ENCODE data around the gene RIT2. TPM values are rescaled to one million over a fixed set of nuclear protein-coding genes. Genes with fewer than 3 reads are reported as not detected.

Gene RIT2
- total RNA-seq, 4 donors from 2014 or later: not detected

DNA sequence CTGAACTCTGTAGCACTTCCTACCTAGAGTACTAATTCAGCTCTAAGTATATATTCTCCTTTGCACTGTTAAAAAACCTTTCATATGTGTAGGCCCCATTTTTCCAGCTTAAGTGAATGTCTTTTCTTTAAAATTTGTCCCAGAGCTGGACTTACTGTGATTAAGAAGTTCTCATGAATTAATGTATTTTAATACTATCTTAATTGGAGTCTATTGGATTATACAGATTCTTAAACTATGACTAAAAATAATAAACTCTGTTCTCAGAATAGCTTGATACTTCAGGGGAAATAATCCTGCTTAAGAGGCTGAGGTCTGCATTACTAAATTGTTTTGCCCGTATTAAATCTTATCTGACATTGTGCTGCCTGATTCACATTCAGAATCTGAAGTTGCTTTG lies 223.3 kb downstream of the RIT2 start:
- no peak for TF ChIP-seq POLR2A (IDR thresholded peaks at IDR 0.05)
- no peak for TF ChIP-seq EP300 (IDR thresholded peaks at IDR 0.05)
- TF ChIP-seq POLR2AphosphoS5 (IDR thresholded peaks at IDR 0.05): no peak
- TF ChIP-seq, protein P1, sequence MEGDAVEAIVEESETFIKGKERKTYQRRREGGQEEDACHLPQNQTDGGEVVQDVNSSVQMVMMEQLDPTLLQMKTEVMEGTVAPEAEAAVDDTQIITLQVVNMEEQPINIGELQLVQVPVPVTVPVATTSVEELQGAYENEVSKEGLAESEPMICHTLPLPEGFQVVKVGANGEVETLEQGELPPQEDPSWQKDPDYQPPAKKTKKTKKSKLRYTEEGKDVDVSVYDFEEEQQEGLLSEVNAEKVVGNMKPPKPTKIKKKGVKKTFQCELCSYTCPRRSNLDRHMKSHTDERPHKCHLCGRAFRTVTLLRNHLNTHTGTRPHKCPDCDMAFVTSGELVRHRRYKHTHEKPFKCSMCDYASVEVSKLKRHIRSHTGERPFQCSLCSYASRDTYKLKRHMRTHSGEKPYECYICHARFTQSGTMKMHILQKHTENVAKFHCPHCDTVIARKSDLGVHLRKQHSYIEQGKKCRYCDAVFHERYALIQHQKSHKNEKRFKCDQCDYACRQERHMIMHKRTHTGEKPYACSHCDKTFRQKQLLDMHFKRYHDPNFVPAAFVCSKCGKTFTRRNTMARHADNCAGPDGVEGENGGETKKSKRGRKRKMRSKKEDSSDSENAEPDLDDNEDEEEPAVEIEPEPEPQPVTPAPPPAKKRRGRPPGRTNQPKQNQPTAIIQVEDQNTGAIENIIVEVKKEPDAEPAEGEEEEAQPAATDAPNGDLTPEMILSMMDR (IDR thresholded peaks at IDR 0.05): no peak

DNA sequence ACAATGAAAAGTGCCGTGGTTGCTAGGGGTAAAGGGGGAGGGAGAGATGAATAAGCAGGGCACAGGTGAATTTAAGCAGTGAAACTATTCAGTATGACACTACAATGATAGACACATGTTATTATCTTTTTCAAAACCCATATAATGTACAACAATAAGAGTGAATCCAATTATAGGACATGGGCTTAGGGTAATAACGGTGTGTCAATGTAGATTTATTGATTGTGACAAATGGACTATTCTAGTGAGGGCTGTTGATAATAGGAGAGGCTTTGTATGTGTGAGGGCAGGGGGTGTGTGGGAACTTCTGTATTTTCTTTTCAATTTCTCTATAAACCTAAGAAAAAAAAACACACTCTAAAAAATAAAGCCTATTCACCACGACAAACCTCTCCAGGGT lies 223.8 kb downstream of the RIT2 start:
- no peaks in the 10 kb centered on the region for H3K27me3 ChIP-seq
- ATAC-seq: no peak
- H3K36me3 ChIP-seq: no peaks in the 10 kb centered on the region

More for the DNA sequence above, 223.3 kb downstream of the RIT2 start:
- Histone ChIP-seq H3K4me1 (peaks cover 0 to 5% (median 0%) of the 10 kb centered on the region in 3 donors), H3K27ac (no peak overlapping the region), H3K27me3 (no peaks in the 10 kb centered on the region), H3K4me3 (no peak overlapping the region), H3K36me3 (no peaks in the 10 kb centered on the region), H3K9me3 (no peaks in the 10 kb centered on the region)
- WGBS, 2 donors (ENCODE audit: low coverage in 1 of 2): 43 to 46% methylated on average over 1 of the region's 1 CpG
- ATAC-seq: no peak

DNA sequence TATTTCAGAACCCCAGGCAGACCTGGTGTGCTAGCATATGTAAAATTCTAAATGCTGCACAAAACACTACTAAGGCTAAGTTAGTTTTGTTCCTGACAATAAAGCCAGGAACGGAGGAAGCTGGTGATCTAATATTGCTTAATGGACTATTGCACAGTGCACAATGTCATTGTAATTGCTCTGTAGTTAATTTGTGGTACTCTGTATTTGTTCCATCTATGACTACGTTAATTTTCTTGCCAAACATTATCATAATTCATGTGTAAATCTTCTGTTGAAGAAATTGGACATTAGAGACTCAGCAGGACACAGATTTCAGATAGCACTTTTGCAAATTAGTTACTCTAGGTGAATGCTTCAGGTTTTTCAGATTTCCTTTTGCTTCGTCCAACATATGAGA lies 232.3 kb downstream of the RIT2 start:
- no peaks in the 10 kb centered on the region for H3K4me1 ChIP-seq
- H3K27ac ChIP-seq: no peak overlapping the region
- no peak overlapping the region for H3K4me3 ChIP-seq
- no peak for TF ChIP-seq EP300 (IDR thresholded peaks at IDR 0.05)
- no peak for TF ChIP-seq POLR2A (IDR thresholded peaks at IDR 0.05)
- no peak for TF ChIP-seq POLR2AphosphoS5 (IDR thresholded peaks at IDR 0.05)
- TF ChIP-seq, protein P1 (IDR thresholded peaks at IDR 0.05): no peak
- ATAC-seq: no peak
- H3K9me3 ChIP-seq: no peaks in the 10 kb centered on the region
- H3K36me3 ChIP-seq: no peaks in the 10 kb centered on the region
- H3K27me3 ChIP-seq: no peaks in the 10 kb centered on the region
- 36 to 39% methylated on average over 3 of the region's 3 CpGs for WGBS, 2 donors (ENCODE audit: low coverage in 1 of 2)

More for the DNA sequence above, 223.8 kb downstream of the RIT2 start:
- TF ChIP-seq EP300 (IDR thresholded peaks at IDR 0.05) (no peak), POLR2A (IDR thresholded peaks at IDR 0.05) (no peak), POLR2AphosphoS5 (IDR thresholded peaks at IDR 0.05) (no peak)
- TF ChIP-seq, protein P1 (IDR thresholded peaks at IDR 0.05): no peak
- no peaks in the 10 kb centered on the region for H3K9me3 ChIP-seq
- WGBS, 2 donors (ENCODE audit: low coverage in 1 of 2): 75 to 80% methylated on average over 3 of the region's 3 CpGs
- no peak overlapping the region for H3K27ac ChIP-seq
- H3K4me1 ChIP-seq: peaks cover 0 to 5% (median 0%) of the 10 kb centered on the region in 3 donors
- no peak overlapping the region for H3K4me3 ChIP-seq

DNA sequence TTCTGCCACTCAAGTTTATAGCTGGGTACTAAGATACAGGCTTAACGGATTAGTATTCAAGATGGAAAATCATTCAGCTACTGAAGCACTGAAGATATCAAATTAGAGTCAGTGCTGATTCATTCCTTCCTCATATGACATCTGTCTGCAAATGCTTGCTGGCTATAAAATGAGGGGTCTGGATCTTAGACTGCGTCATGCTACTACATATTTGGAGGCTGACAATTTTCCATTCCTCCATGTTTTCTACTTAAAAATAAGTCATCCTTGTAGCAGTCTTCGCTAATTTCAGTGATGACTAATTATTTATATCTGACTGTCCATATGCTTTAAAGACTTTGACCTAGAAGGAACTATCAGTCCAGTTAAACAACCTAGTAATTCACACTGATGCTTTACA lies 233.4 kb downstream of the RIT2 start:
- no peak for ATAC-seq
- WGBS, 2 donors (ENCODE audit: low coverage in 1 of 2): 79 to 92% methylated on average over 3 of the region's 3 CpGs

DNA sequence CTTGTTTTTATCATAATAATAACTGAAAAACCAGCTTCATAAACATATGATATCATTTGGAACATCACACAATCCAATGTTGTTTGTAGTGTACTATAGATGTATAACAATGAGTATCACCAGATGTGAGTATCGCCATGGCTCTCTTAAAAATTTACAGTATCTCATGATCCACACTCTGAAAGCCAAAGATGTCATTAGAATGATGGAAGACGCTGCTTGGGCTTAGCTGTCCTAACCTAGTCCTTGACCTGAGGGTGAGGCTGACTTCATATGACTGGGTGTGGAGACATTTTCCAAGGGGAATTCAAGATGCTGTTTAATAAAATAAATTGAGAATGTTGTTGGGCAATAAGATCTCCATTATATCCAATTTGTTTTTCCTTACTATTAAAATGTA lies 242.6 kb downstream of the RIT2 start:
- WGBS, 2 donors (ENCODE audit: low coverage in 1 of 2): 59 to 83% methylated on average over 2 of the region's 2 CpGs
- Histone ChIP-seq H3K4me3 (no peak overlapping the region), H3K27ac (no peak overlapping the region), H3K36me3 (no peaks in the 10 kb centered on the region), H3K9me3 (no peaks in the 10 kb centered on the region), H3K4me1 (no peaks in the 10 kb centered on the region), H3K27me3 (no peaks in the 10 kb centered on the region)
- ATAC-seq: no peak
- TF ChIP-seq, protein P1 (IDR thresholded peaks at IDR 0.05): no peak
- TF ChIP-seq POLR2A (IDR thresholded peaks at IDR 0.05) (no peak), POLR2AphosphoS5 (IDR thresholded peaks at IDR 0.05) (no peak)

More for the DNA sequence above, 233.4 kb downstream of the RIT2 start:
- no peak overlapping the region for H3K4me3 ChIP-seq
- H3K9me3 ChIP-seq: no peaks in the 10 kb centered on the region
- no peak overlapping the region for H3K27ac ChIP-seq
- no peaks in the 10 kb centered on the region for H3K36me3 ChIP-seq
- no peaks in the 10 kb centered on the region for H3K27me3 ChIP-seq
- TF ChIP-seq EP300 (IDR thresholded peaks at IDR 0.05) (no peak), POLR2A (IDR thresholded peaks at IDR 0.05) (no peak), POLR2AphosphoS5 (IDR thresholded peaks at IDR 0.05) (no peak)
- TF ChIP-seq, protein P1 (IDR thresholded peaks at IDR 0.05): no peak
- no peaks in the 10 kb centered on the region for H3K4me1 ChIP-seq
